WTC11 (cell line): ENCODE data around the gene DYRK1A. TPM values are rescaled to one million over a fixed set of nuclear protein-coding genes. Genes with fewer than 3 reads are reported as not detected.
A peak's percentile ranks its signal among the peaks of the same experiment; 100 is the strongest.

Experiments used
- ATAC-seq: fragments of 200-7000 bp; cut with Tn5 transposase; 2 replicates; pipeline ENCODE4 v1.10.0; 2021; ENCODE audit warnings: mild to moderate bottlenecking, moderate library complexity
- CTCF ChIA-PET: fragments of 300-600 bp; sonication (Branson Sonifier 250); formaldehyde crosslinking; loops from one replicate; lab custom pipeline; 2021; ENCODE audit warnings: antibody characterized with exemption; lab: Charles Lee
- POLR2A ChIA-PET: fragments of 350-600 bp; sonication (Branson Sonifier 250); formaldehyde crosslinking; loops from one replicate; lab custom pipeline; 2021; ENCODE audit warnings: antibody characterized with exemption; lab: Charles Lee
- DNase-seq: peaks from one replicate; pipeline ENCODE4 v3.0.0; 2021; ENCODE audit warnings: low spot score
- H3K27ac Mint-ChIP-seq: 2 replicates; pipeline ENCODE4 v1.8.0; 2021; ENCODE audit warnings: mixed read lengths
- H3K27me3 Mint-ChIP-seq: 2 replicates; pipeline ENCODE4 v1.8.0; 2021; ENCODE audit warnings: low read depth, mild to moderate bottlenecking, moderate library complexity, mixed read lengths
- H3K36me3 Mint-ChIP-seq: 2 replicates; pipeline ENCODE4 v1.8.0; 2021; ENCODE audit warnings: mixed read lengths
- H3K4me1 Mint-ChIP-seq: 2 replicates; pipeline ENCODE4 v1.8.0; 2022; ENCODE audit warnings: mixed read lengths
- H3K4me3 Mint-ChIP-seq: 2 replicates; pipeline ENCODE4 v1.8.0; 2021; ENCODE audit warnings: mild to moderate bottlenecking, moderate library complexity, mixed read lengths
- H3K9me3 Mint-ChIP-seq: 2 replicates; pipeline ENCODE4 v1.8.0; 2021; ENCODE audit warnings: mixed read lengths
- ATF1 ChIP-seq: sonication (generic); formaldehyde crosslinking; IDR thresholded peaks from 2 replicates; pipeline ENCODE4 v1.8.1; 2023; ENCODE audit warnings: mild to moderate bottlenecking, moderate library complexity, missing genetic modification reagents
- ATF6 ChIP-seq: sonication (generic); formaldehyde crosslinking; IDR thresholded peaks from 2 replicates; pipeline ENCODE4 v1.8.1; 2023; ENCODE audit warnings: mild to moderate bottlenecking, missing genetic modification reagents
- EMX1 ChIP-seq: fragments of 250-450 bp; sonication (Bioruptor Pico); IDR thresholded peaks from 2 replicates; pipeline ENCODE4 v1.8.0; 2021; ENCODE audit warnings: mild to moderate bottlenecking
- FOXP4 ChIP-seq: sonication (generic); formaldehyde crosslinking; IDR thresholded peaks from 2 replicates; pipeline ENCODE4 v1.8.0; 2022; ENCODE audit warnings: mild to moderate bottlenecking, missing genetic modification reagents
- GRHL2 ChIP-seq: fragments of 250-450 bp; sonication (Bioruptor Pico); IDR thresholded peaks from 2 replicates; pipeline ENCODE4 v1.8.0; 2022; ENCODE audit warnings: mild to moderate bottlenecking, moderate library complexity; ENCODE audit not compliant: insufficient replicate concordance, severe bottlenecking
- IRF1 ChIP-seq: sonication (generic); formaldehyde crosslinking; IDR thresholded peaks from 2 replicates; pipeline ENCODE4 v1.8.0; 2023; ENCODE audit warnings: missing genetic modification reagents
- IRF2 ChIP-seq: sonication (generic); formaldehyde crosslinking; IDR thresholded peaks from 2 replicates; pipeline ENCODE4 v1.8.0; 2022; ENCODE audit warnings: low read depth, missing genetic modification reagents, borderline replicate concordance
- JUN ChIP-seq: sonication (generic); formaldehyde crosslinking; IDR thresholded peaks from 2 replicates; pipeline ENCODE4 v1.8.0; 2023; ENCODE audit warnings: mild to moderate bottlenecking, missing genetic modification reagents
- KAT7 ChIP-seq: sonication (generic); formaldehyde crosslinking; IDR thresholded peaks from 2 replicates; pipeline ENCODE4 v1.8.1; 2023; ENCODE audit warnings: missing genetic modification reagents, mild to moderate bottlenecking, borderline replicate concordance
- NFE2L1 ChIP-seq: sonication (generic); formaldehyde crosslinking; IDR thresholded peaks from 2 replicates; pipeline ENCODE4 v1.8.1; 2023; ENCODE audit warnings: missing genetic modification reagents
- NFYB ChIP-seq: sonication (generic); formaldehyde crosslinking; conservative IDR thresholded peaks from 2 replicates; pipeline ENCODE4 v1.8.0; 2022; ENCODE audit warnings: low read depth, missing genetic modification reagents
- NR1H2 ChIP-seq: sonication (generic); formaldehyde crosslinking; IDR thresholded peaks from 2 replicates; pipeline ENCODE4 v1.9.0; 2021; ENCODE audit warnings: mild to moderate bottlenecking, moderate library complexity, missing genetic modification reagents
- PRRX2 ChIP-seq: fragments of 250-450 bp; sonication (Bioruptor Pico); IDR thresholded peaks from 2 replicates; pipeline ENCODE4 v1.8.0; 2021; ENCODE audit warnings: mild to moderate bottlenecking
- SMAD3 ChIP-seq: sonication (generic); formaldehyde crosslinking; IDR thresholded peaks from 2 replicates; pipeline ENCODE4 v1.8.0; 2022; ENCODE audit warnings: missing genetic modification reagents, mild to moderate bottlenecking, borderline replicate concordance
- TCF7 ChIP-seq: sonication (generic); formaldehyde crosslinking; IDR thresholded peaks from 2 replicates; pipeline ENCODE4 v1.8.0; 2022; ENCODE audit warnings: mild to moderate bottlenecking, low read depth, missing genetic modification reagents, moderate library complexity
- TEAD1 ChIP-seq: sonication (generic); formaldehyde crosslinking; IDR thresholded peaks from 2 replicates; pipeline ENCODE4 v1.8.0; 2022; ENCODE audit warnings: mild to moderate bottlenecking, missing genetic modification reagents
- USF1 ChIP-seq: sonication (generic); formaldehyde crosslinking; IDR thresholded peaks from 2 replicates; pipeline ENCODE4 v1.8.0; 2022; ENCODE audit warnings: mild to moderate bottlenecking, missing genetic modification reagents
- ZBTB43 ChIP-seq: sonication (generic); formaldehyde crosslinking; IDR thresholded peaks from 2 replicates; pipeline ENCODE4 v1.8.1; 2023; ENCODE audit warnings: mild to moderate bottlenecking, missing genetic modification reagents
- ZNF396 ChIP-seq: fragments of 250-450 bp; sonication (Bioruptor Pico); IDR thresholded peaks from 2 replicates; pipeline ENCODE4 v1.8.0; 2021; ENCODE audit warnings: mild to moderate bottlenecking, moderate library complexity, borderline replicate concordance
- total RNA-seq: library from RNA; stranded (reverse); gene quantifications from 3 replicates; pipeline ENCODE4 v1.2.3, GENCODE V29; 2021
- TF ChIP-seq, protein P1 (sequence below): fragments of 200-600 bp; IDR thresholded peaks from 2 replicates; pipeline ENCODE4 v1.8.0; 2022; ENCODE audit warnings: antibody characterized with exemption
- TF ChIP-seq, protein P2 (sequence below): sonication (generic); formaldehyde crosslinking; conservative IDR thresholded peaks from 2 replicates; pipeline ENCODE4 v1.8.1; 2023; ENCODE audit warnings: mild to moderate bottlenecking, low read depth, missing genetic modification reagents, moderate library complexity
- TF ChIP-seq, protein P3 (sequence below): sonication (generic); formaldehyde crosslinking; IDR thresholded peaks from 2 replicates; pipeline ENCODE4 v1.8.1; 2023; ENCODE audit warnings: mild to moderate bottlenecking, missing genetic modification reagents, moderate library complexity

DYRK1A gene
- total RNA-seq, 1 experiment from 2014 or later = 56.5 TPM

DNA sequence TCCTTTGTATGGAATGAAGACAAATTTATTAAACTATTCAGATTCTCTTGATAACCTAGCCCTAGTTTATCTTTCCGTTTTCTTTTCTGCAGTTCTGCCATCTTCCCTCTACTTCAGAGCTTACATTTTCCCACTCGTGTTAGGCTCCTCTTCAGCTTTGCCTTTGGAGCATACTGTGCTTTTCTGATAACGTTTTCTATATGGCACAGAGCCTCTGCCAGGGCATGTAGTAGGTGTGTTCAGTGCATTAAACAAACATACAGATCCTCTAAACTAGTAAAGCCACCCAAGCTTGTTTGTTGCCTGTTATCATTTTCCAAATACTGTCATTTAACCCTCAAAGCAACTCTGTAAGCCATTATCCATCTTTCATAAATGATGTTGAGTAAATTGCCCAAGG, 25.1 kb downstream of the DYRK1A start:
- Mint-ChIP-seq H3K4me3 (no peak overlapping the region), H3K9me3 (no peaks in the 10 kb centered on the region), H3K36me3 (no peaks in the 10 kb centered on the region), H3K4me1 (peaks cover 66% of the 10 kb centered on the region), H3K27me3 (no peaks in the 10 kb centered on the region), H3K27ac (peak overlapping the region; percentile 46; the same call in 1 of the 2 replicates)
- ATAC-seq (no peak), DNase-seq (no peak)
- ChIA-PET POLR2A (interaction anchor here (0.6 kb wide), 1 partner anchor 21 kb away, joined by 3 read pairs; no protein-coding TSS in a partner anchor), CTCF (no interaction called here)
- no peak for TF ChIP-seq EMX1 (CRISPR knock-in tag)
- no peak for TF ChIP-seq IRF1 (CRISPR knock-in tag)
- TF ChIP-seq GRHL2 (CRISPR knock-in tag) = no peak

DNA sequence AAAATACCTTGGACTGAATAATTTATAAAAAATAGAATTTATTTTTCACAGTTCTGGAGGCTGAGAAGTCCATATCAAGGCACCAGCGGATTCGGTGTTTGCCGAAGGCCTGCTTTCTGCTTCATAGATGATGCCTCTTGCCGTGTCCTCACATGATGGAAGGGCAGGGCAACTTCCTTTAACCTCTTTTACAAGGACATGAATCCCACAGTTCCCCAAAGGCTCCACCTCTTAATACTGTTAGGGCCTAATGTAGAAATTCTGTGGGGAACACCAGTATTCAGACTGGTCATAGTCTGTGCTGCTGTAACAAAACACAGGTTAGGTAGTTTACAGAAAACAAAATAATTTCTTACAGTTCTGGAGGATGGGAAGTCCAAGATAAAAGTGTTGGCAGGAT, 25.9 kb downstream of the DYRK1A start:
- no peak for DNase-seq
- Mint-ChIP-seq H3K27ac (no peak overlapping the region), H3K36me3 (no peaks in the 10 kb centered on the region), H3K27me3 (no peaks in the 10 kb centered on the region)
- ATAC-seq = no peak
- TF ChIP-seq ATF1 = no peak
- TF ChIP-seq ATF6 = no peak
- no peak for TF ChIP-seq USF1 (CRISPR knock-in tag)
- no peak for TF ChIP-seq NR1H2 (CRISPR knock-in tag)
- no peak for TF ChIP-seq KAT7 (CRISPR knock-in tag)
- no peak for TF ChIP-seq TCF7
- no peak for TF ChIP-seq NFE2L1 (CRISPR knock-in tag)
- TF ChIP-seq IRF2 (CRISPR knock-in tag) = no peak
- no peak for TF ChIP-seq SMAD3 (CRISPR knock-in tag)
- TF ChIP-seq JUN = no peak
- TF ChIP-seq, protein P1, sequence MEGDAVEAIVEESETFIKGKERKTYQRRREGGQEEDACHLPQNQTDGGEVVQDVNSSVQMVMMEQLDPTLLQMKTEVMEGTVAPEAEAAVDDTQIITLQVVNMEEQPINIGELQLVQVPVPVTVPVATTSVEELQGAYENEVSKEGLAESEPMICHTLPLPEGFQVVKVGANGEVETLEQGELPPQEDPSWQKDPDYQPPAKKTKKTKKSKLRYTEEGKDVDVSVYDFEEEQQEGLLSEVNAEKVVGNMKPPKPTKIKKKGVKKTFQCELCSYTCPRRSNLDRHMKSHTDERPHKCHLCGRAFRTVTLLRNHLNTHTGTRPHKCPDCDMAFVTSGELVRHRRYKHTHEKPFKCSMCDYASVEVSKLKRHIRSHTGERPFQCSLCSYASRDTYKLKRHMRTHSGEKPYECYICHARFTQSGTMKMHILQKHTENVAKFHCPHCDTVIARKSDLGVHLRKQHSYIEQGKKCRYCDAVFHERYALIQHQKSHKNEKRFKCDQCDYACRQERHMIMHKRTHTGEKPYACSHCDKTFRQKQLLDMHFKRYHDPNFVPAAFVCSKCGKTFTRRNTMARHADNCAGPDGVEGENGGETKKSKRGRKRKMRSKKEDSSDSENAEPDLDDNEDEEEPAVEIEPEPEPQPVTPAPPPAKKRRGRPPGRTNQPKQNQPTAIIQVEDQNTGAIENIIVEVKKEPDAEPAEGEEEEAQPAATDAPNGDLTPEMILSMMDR = no peak
- TF ChIP-seq, all 79 proteins: peak for 0
- CTCF ChIA-PET = no interaction called here
- Mint-ChIP-seq H3K9me3 (no peaks in the 10 kb centered on the region), H3K4me3 (no peak overlapping the region), H3K4me1 (peaks cover 68% of the 10 kb centered on the region)
- POLR2A ChIA-PET = no interaction called here

GRCh38 chr21:37393030-37393429, 26.5 kb downstream of the DYRK1A start:
- Mint-ChIP-seq H3K36me3 (no peaks in the 10 kb centered on the region), H3K27me3 (no peaks in the 10 kb centered on the region), H3K9me3 (no peaks in the 10 kb centered on the region), H3K4me1 (peaks cover 68% of the 10 kb centered on the region), H3K27ac (0 out of 2 replicates have a peak overlapping the region, but pooled peaks have one; percentile 3), H3K4me3 (no peak overlapping the region)
- CTCF ChIA-PET = no interaction called here
- POLR2A ChIA-PET = no interaction called here
- DNase-seq (no peak), ATAC-seq (no peak)
- TF ChIP-seq PRRX2 (CRISPR knock-in tag) (no peak), ZNF396 (CRISPR knock-in tag) (no peak), ZBTB43 (no peak), TEAD1 (CRISPR knock-in tag) (no peak), FOXP4 (CRISPR knock-in tag) (no peak), NFYB (CRISPR knock-in tag) (no peak)
- TF ChIP-seq, protein P2, sequence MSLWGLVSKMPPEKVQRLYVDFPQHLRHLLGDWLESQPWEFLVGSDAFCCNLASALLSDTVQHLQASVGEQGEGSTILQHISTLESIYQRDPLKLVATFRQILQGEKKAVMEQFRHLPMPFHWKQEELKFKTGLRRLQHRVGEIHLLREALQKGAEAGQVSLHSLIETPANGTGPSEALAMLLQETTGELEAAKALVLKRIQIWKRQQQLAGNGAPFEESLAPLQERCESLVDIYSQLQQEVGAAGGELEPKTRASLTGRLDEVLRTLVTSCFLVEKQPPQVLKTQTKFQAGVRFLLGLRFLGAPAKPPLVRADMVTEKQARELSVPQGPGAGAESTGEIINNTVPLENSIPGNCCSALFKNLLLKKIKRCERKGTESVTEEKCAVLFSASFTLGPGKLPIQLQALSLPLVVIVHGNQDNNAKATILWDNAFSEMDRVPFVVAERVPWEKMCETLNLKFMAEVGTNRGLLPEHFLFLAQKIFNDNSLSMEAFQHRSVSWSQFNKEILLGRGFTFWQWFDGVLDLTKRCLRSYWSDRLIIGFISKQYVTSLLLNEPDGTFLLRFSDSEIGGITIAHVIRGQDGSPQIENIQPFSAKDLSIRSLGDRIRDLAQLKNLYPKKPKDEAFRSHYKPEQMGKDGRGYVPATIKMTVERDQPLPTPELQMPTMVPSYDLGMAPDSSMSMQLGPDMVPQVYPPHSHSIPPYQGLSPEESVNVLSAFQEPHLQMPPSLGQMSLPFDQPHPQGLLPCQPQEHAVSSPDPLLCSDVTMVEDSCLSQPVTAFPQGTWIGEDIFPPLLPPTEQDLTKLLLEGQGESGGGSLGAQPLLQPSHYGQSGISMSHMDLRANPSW (CRISPR knock-in tag) = no peak
- TF ChIP-seq, protein P3, sequence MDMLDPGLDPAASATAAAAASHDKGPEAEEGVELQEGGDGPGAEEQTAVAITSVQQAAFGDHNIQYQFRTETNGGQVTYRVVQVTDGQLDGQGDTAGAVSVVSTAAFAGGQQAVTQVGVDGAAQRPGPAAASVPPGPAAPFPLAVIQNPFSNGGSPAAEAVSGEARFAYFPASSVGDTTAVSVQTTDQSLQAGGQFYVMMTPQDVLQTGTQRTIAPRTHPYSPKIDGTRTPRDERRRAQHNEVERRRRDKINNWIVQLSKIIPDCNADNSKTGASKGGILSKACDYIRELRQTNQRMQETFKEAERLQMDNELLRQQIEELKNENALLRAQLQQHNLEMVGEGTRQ (CRISPR knock-in tag) = no peak
